ENCODE data around the gene MBLAC1.
A peak's percentile ranks its signal among the peaks of the same experiment; 100 is the strongest.

The MBLAC1 gene

GRCh38 chr7:100095289-100095688, 31.5 kb upstream of the MBLAC1 start:
- Histone ChIP-seq H3K9me3 (no peaks in the 10 kb centered on the region), H3K4me3 (no peak overlapping the region), H3K36me3 (peaks cover 97% of the 10 kb centered on the region), H3K4me1 (peaks cover 52% of the 10 kb centered on the region), H3K9ac (peak overlapping the region; percentile 59; the same call in 1 of the 2 replicates), H4K20me1 (peaks cover 95% of the 10 kb centered on the region), H3K4me2 (no peak overlapping the region), H3K27me3 (no peaks in the 10 kb centered on the region), H3K27ac (no peak overlapping the region)
- TF ChIP-seq Cebpa-rat (IDR thresholded peaks at IDR 0.05) = no peak

DNA sequence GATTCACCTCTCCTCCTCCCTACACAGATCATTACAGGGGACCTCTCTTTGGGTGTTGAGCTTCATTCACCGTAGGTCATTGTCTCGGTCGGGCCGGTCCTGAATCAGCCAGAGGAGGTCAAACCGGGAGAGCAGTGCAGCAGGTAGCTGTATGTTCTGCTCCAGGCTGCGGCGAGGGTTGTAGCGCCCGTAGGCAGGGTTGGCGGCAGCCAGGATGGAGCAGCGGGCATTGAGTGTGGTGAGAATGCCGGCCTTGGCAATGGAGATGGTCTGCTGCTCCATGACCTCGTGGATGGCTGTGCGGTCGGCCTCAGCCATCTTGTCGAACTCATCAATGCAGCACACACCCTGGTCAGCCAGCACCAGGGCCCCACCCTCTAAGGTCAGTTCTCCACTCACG, 31.1 kb upstream of the MBLAC1 start:
- no peak overlapping the region for H3K27ac ChIP-seq
- peak overlapping the region; percentile 59; the same call in 1 of the 2 replicates for H3K9ac ChIP-seq
- no peak overlapping the region for H3K4me2 ChIP-seq
- no peak overlapping the region for H3K4me3 ChIP-seq
- TF ChIP-seq Cebpa-rat (IDR thresholded peaks at IDR 0.05) = no peak
- H3K36me3 ChIP-seq = peaks cover 93% of the 10 kb centered on the region
- no peaks in the 10 kb centered on the region for H3K27me3 ChIP-seq
- H3K9me3 ChIP-seq = no peaks in the 10 kb centered on the region
- H4K20me1 ChIP-seq = peaks cover 95% of the 10 kb centered on the region
- peaks cover 48% of the 10 kb centered on the region for H3K4me1 ChIP-seq

- Histone ChIP-seq H3K4me3 (peak overlapping the region; percentile 91), H3K27ac (peak overlapping the region; percentile 99), H3K36me3 (peaks cover 74% of the 10 kb centered on the region), H3K27me3 (no peaks in the 10 kb centered on the region), H3K9me3 (no peaks in the 10 kb centered on the region), H3K4me2 (peak overlapping the region; percentile 87), H4K20me1 (peaks cover 63% of the 10 kb centered on the region), H3K9ac (peak overlapping the region; percentile 99), H3K4me1 (peaks cover 55% of the 10 kb centered on the region)
- TF ChIP-seq Cebpa-rat (IDR thresholded peaks at IDR 0.05) = no peak
These were observed 27.9 kb upstream of the MBLAC1 start for GRCh38 chr7:100098913-100099312.

- Histone ChIP-seq H3K27me3 (no peaks in the 10 kb centered on the region), H3K36me3 (peaks cover 74% of the 10 kb centered on the region), H3K9ac (peak overlapping the region; percentile 99), H4K20me1 (peaks cover 57% of the 10 kb centered on the region), H3K9me3 (no peaks in the 10 kb centered on the region), H3K4me1 (peaks cover 60% of the 10 kb centered on the region), H3K4me3 (peak overlapping the region; percentile 91), H3K27ac (peak overlapping the region; percentile 99), H3K4me2 (peak overlapping the region; percentile 87)
- TF ChIP-seq Cebpa-rat (IDR thresholded peaks at IDR 0.05) = no peak
These were observed 27.3 kb upstream of the MBLAC1 start for GRCh38 chr7:100099452-100099851.

- H3K4me1 ChIP-seq = peaks cover 63% of the 10 kb centered on the region
- no peaks in the 10 kb centered on the region for H3K27me3 ChIP-seq
- peak overlapping the region; percentile 99 for H3K27ac ChIP-seq
- peak overlapping the region; percentile 87 for H3K4me2 ChIP-seq
- H3K9ac ChIP-seq = peak overlapping the region; percentile 99
- peaks cover 47% of the 10 kb centered on the region for H4K20me1 ChIP-seq
- H3K9me3 ChIP-seq = no peaks in the 10 kb centered on the region
- peaks cover 74% of the 10 kb centered on the region for H3K36me3 ChIP-seq
- peak overlapping the region; percentile 91 for H3K4me3 ChIP-seq
- no peak for TF ChIP-seq Cebpa-rat (IDR thresholded peaks at IDR 0.05)
These were observed 26.2 kb upstream of the MBLAC1 start for GRCh38 chr7:100100420-100101015.

GRCh38 chr7:100101016-100101862, 25.5 kb upstream of the MBLAC1 start, which contains the start of the genes AP4M1 and MCM7:
AP4M1 (plus strand) TSS chr7:100101643; CDS start chr7:100101715, 72 bp downstream.
MCM7 (minus strand) TSS chr7:100101397; CDS start chr7:100101294, 103 bp downstream.
- no peak for TF ChIP-seq Cebpa-rat (IDR thresholded peaks at IDR 0.05)
- H3K9ac ChIP-seq = peak within 1 kb of the TSS; percentile 99
- peaks cover 74% of the 10 kb centered on the region for H3K36me3 ChIP-seq

GRCh38 chr7:100102950-100103840, 23.6 kb upstream of the MBLAC1 start:
- H3K27ac ChIP-seq = peak overlapping the region; percentile 99; the same call in 1 of the 2 replicates

More at GRCh38 chr7:100101016-100101862, 25.5 kb upstream of the MBLAC1 start, which contains the start of the genes AP4M1 and MCM7:
- H3K4me1 ChIP-seq = peaks cover 56% of the 10 kb centered on the region
- H3K27ac ChIP-seq = peak within 1 kb of the TSS; percentile 99
- no peaks in the 10 kb centered on the region for H3K9me3 ChIP-seq
- peaks cover 40% of the 10 kb centered on the region for H4K20me1 ChIP-seq
- H3K27me3 ChIP-seq = no peaks in the 10 kb centered on the region
- H3K4me2 ChIP-seq = peak within 1 kb of the TSS; percentile 87
- H3K4me3 ChIP-seq = peak within 1 kb of the TSS; percentile 91

DNA sequence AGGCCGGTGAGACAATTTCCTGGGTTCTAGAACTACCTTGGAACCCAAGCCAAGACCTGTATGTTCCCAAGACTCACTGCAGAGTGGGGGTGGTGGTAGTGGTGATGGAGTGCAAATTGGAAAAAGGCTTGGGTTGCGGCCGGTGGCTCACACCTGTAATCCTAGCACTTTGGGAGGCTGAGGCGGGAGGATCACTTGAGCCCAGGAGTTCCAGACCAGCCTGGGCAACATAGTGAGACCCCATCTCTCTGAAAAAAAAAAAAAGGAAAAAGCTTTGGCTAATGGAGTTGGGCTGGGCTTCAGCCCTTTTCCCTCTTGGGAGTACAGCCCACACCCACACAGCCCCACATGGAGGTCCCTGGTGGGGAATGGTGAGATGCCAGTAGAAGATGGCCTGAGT, 21.2 kb upstream of the MBLAC1 start:
- H4K20me1 ChIP-seq = no peaks in the 10 kb centered on the region
- H3K9me3 ChIP-seq = no peaks in the 10 kb centered on the region
- no peaks in the 10 kb centered on the region for H3K27me3 ChIP-seq
- no peak overlapping the region for H3K9ac ChIP-seq
- H3K36me3 ChIP-seq = peaks cover 79% of the 10 kb centered on the region
- H3K4me1 ChIP-seq = peaks cover 29% of the 10 kb centered on the region
- no peak overlapping the region for H3K4me3 ChIP-seq
- no peak for TF ChIP-seq Cebpa-rat (IDR thresholded peaks at IDR 0.05)
- no peak overlapping the region for H3K4me2 ChIP-seq
- H3K27ac ChIP-seq = no peak overlapping the region

More at GRCh38 chr7:100102950-100103840, 23.6 kb upstream of the MBLAC1 start:
- peaks cover 46% of the 10 kb centered on the region for H3K4me1 ChIP-seq
- 0 out of 2 replicates have a peak overlapping the region, but pooled peaks have one; percentile 91 for H3K4me3 ChIP-seq
- H3K36me3 ChIP-seq = peaks cover 74% of the 10 kb centered on the region
- H3K27me3 ChIP-seq = no peaks in the 10 kb centered on the region
- TF ChIP-seq Cebpa-rat (IDR thresholded peaks at IDR 0.05) = no peak
- peak overlapping the region; percentile 87 for H3K4me2 ChIP-seq
- H3K9ac ChIP-seq = peak overlapping the region; percentile 99
- no peaks in the 10 kb centered on the region for H3K9me3 ChIP-seq
- H4K20me1 ChIP-seq = peaks cover 20% of the 10 kb centered on the region

GRCh38 chr7:100106633-100107032, 20.1 kb upstream of the MBLAC1 start:
- Histone ChIP-seq H4K20me1 (no peaks in the 10 kb centered on the region), H3K36me3 (peaks cover 90% of the 10 kb centered on the region)

More at GRCh38 chr7:100106633-100107032, 20.1 kb upstream of the MBLAC1 start:
- H3K9ac ChIP-seq = no peak overlapping the region
- no peak for TF ChIP-seq Cebpa-rat (IDR thresholded peaks at IDR 0.05)
- H3K27me3 ChIP-seq = no peaks in the 10 kb centered on the region
- H3K4me2 ChIP-seq = no peak overlapping the region
- H3K27ac ChIP-seq = no peak overlapping the region
- peaks cover 36% of the 10 kb centered on the region for H3K4me1 ChIP-seq
- H3K9me3 ChIP-seq = no peaks in the 10 kb centered on the region
- H3K4me3 ChIP-seq = no peak overlapping the region
